Esophagus muscularis mucosa (tissue), 4 donors: ENCODE results near the gene PTPRZ1.

Experiments
- EP300 ChIP-seq: sonication (generic); formaldehyde crosslinking; IDR thresholded peaks from one replicate; pipeline ENCODE4 v1.6.1; 2017; ENCODE audit warnings: antibody characterized with exemption
- POLR2A ChIP-seq: fragments of 450-650 bp; IDR thresholded peaks from one replicate; pipeline ENCODE4 v1.6.1; 2017; ENCODE audit warnings: antibody characterized with exemption, moderate library complexity, mild to moderate bottlenecking, low read depth
- POLR2AphosphoS5 ChIP-seq, 2 donors: sonication (generic); formaldehyde crosslinking; IDR thresholded peaks; one replicate each; pipeline ENCODE4 v1.6.1; 2017; ENCODE audit warnings: antibody characterized with exemption in 2 of 2
- TF ChIP-seq, protein P1 (sequence below), 3 experiments: fragments of 200-600 bp in 2 of 3; fragments of 450-650 bp in 1 of 3; sonication (generic) in 2 of 3; IDR thresholded peaks; one replicate each; pipeline ENCODE4 v1.5.1; 2017 to 2019; ENCODE audit warnings: antibody characterized with exemption in 3 of 3, mild to moderate bottlenecking in 2 of 3, moderate library complexity in 1 of 3

DNA sequence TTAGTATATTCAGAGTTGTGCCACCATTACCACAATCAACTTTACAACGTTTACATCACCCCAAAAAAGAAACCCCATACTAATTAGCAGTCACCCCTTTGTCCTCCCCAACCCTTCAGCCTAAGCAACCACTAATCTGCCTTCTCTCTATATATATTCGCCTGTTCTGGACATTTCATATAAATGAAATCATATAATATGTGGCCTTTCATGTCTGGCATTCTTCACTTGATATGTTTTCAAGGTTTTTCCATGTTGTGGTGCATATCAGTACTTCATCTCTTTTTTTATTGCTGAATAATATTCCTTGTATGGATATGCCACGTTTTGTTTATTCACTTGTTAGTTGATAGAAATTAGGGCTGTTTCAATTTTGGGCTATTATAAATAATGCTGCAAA, 200.7 kb downstream of the PTPRZ1 start:
- TF ChIP-seq, protein P1, sequence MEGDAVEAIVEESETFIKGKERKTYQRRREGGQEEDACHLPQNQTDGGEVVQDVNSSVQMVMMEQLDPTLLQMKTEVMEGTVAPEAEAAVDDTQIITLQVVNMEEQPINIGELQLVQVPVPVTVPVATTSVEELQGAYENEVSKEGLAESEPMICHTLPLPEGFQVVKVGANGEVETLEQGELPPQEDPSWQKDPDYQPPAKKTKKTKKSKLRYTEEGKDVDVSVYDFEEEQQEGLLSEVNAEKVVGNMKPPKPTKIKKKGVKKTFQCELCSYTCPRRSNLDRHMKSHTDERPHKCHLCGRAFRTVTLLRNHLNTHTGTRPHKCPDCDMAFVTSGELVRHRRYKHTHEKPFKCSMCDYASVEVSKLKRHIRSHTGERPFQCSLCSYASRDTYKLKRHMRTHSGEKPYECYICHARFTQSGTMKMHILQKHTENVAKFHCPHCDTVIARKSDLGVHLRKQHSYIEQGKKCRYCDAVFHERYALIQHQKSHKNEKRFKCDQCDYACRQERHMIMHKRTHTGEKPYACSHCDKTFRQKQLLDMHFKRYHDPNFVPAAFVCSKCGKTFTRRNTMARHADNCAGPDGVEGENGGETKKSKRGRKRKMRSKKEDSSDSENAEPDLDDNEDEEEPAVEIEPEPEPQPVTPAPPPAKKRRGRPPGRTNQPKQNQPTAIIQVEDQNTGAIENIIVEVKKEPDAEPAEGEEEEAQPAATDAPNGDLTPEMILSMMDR (IDR thresholded peaks at IDR 0.05): no peak
- TF ChIP-seq POLR2A (no peak), POLR2AphosphoS5 (IDR thresholded peaks at IDR 0.05) (no peak), EP300 (no peak)
